ENCODE data around the gene COLQ.

COLQ gene

GRCh38 chr3:15519096-15519495, 2.4 kb downstream of the COLQ start:
- DNase-seq, result no peak

DNA sequence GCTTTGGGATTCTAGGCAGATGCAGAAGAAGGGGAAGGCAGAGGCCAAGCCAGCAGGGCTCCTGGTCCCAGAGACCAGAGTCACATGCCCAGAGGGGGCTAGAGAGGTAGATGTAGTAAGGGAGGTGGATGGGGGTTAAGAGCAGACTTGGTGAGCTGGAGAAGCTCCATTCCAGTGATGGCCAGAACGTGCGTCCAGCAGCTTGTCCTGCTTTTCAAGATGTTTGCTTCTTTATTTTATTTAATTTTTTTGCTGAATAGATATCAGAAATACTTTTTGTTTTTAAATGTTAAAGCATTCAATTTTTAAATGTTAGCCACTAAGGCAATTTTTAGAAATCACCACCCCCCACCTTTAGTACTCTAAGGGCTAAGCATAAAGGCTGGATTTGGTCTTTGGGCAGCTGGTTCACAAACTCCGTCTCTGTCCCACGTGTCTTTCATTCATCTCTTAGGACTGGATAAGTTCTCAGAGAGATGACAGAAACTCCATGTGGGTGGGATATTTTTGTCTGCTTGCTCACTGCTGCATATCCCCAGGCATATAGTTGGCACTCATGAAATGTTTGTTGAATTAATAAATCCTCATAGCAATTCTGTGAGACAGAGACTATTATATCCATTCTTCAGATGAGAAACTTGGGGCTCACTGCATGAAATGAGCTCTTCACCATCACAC, 6.7 kb downstream of the COLQ start:
- no peak for DNase-seq

GRCh38 chr3:15513810-15514662, 7.5 kb downstream of the COLQ start:
- DNase-seq, result no peak

DNA sequence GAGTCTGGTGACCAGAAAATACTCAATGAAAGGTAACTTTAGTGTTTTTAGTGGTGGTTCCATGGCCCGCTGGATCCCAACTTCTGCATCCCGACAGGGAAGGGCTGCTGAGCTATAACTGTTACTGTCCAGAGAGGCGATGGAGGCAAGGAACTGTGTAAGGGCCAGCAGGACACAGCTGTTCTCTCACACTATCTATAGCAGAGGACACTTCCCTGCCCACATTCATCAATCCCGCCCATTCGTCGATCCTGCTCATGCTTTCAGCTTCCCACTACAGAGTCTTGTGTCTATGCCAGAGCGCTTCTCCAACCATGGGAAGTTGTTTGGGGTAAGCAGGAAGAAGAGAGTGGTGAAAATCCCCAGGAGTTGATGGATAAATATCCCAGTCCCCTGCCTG, 8.4 kb downstream of the COLQ start:
- no peak for DNase-seq

DNA sequence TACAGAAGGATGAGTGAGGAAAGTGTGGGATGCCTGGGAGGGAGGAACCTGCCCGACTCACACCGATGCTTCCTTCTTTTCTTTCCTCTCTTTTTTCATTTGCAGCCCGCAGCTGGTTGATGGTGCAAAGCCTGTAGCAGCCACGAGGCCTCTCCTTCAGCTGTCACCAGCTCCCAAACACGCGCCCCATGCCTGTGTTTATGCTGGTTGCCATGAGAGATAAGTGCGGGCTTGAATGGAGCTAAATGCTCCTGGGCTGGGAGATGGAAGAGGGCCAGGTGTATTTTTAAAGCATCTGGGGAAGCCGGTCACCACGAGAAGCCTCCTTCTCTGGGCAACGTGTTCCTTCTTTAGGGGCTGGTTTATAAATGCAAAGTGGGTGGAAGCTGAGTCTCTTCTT, 9.3 kb downstream of the COLQ start:
- no peak for DNase-seq

GRCh38 chr3:15511156-15511555, 10.3 kb downstream of the COLQ start:
- DNase-seq, result no peak

DNA sequence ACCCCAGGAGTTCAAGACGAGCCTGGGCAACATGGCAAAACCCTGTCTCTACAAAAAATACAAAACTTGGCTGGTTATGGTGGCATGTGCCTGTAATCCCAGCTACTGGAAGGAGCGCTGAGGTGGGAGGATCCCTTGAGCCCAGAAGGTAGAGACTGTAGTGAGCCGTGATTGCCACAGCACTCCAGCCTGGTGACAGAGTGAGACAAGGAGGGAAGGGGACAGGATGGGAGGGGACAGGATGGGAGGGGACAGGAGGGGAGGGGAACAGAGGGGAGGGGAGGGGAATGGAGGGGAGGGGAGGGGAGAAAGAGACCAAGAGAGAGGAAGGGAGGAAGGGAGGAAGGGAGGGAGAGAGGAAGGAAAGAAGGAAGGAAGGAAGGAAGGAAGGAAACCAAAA, 11.0 kb downstream of the COLQ start:
- no peak for DNase-seq

DNA sequence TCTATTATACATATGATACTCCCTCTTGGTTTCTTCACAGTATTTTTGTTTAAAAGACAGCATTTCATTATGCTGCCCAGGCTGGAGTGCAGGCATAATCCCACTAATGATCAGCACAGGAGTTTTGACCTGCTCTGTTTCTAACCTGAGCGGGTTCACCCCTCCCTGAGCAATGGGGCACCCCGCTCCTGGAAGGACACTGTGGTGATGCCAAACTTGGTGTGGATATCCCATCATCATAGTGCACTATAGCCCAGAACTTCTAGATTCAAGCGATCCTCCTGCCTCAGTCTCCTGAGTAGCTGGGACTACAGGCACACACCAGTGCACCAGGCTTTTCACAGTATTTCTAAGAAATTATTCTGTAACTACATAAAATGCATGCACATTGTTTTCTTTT, 14.9 kb downstream of the COLQ start:
- no peak for DNase-seq

DNA sequence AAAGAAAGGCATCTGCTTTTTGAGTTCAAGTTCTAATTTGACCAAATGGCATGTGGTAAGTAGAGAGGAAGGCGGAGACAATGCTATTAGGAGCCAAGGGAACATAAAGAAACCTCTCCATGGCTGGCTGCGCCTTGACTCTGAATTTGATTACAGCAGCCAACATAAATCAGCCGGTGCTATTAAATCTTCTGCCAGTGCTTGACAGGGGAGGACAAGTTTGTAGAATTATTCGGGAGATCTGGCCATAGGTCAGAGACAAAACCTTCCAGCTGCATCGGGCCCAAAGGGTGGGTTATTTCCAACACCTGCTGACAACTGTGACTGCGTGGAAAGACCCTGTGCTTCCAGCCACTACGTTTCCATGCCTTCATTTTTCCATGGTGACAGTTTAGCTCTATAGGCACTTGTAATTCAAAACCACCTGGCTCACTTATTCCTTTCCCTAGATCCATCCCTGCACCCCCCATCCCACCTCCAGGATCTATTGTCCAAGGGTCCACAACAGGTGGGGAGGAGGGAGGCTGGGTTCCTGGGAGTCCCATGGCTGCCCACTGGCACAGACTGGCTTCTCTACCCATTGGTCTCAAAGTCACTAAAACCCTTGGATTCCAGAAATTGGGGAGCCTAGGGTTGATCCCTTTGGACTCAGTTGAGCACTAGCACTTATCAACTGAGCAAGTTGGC, 15.9 kb downstream of the COLQ start:
- DNase-seq, result no peak

GRCh38 chr3:15502616-15503015, 18.9 kb downstream of the COLQ start:
- DNase-seq, result no peak

DNA sequence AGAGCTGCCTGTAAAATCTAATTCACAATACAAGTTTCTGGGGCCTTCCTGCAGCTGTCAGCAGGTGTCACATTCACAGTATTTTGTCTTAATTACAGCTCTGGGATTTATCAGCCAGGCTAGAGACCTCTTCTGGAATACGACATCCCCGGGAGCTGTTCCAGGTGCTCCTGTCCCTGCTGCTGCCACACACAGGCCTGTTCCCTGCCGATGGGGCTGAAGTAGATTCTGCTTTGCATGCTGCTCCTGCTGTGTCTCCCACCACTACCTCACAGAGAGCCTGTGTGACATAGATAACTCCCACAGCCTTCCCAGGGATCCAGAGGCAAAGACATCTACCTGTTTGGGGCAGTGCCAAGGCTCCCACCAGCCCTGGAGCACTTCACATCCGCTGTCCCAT, 20.4 kb downstream of the COLQ start:
- no peak for DNase-seq

GRCh38 chr3:15500107-15500724, 21.3 kb downstream of the COLQ start:
- peak in 1 of 2 donors; percentile 3 for DNase-seq

- no peak for DNase-seq
These were observed 22.0 kb downstream of the COLQ start for GRCh38 chr3:15499536-15499935.

DNA sequence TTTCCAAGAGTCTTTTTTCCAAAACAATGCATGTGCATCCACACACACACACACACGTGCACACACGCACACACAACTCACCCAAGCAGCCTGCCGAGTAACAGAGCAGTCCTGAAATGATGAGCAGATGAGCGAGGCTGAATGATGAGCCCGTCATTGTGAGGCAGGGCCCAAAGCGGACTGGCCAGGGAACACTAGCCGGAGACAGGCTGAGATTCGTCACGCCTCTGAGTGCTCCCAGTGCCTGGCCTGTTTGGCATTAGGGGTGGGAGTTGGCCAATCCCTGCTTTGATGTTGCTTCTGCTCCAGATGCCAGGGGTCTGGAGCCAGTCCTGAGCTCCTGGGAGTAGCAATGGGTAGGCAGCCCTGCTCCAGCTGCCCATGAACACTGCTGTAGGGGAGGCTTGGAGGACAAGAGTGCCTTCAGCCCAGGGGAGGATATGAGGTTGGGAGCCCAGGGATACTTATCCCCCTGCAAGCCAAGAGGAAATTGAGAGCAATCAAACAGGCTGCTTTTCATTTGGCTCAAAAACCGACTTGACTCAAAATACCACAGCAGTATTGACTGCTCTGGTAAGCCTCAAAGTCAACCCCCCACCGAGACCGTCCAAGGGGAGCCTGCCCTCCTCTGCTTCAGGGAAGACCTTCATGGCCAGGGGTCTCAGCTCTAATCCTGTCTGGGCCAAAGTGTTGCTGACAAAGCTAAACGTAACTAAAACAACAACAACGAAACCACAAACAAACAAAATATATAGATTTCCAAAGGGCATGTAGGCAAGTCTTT, 22.9 kb downstream of the COLQ start:
- DNase-seq, result no peak

DNA sequence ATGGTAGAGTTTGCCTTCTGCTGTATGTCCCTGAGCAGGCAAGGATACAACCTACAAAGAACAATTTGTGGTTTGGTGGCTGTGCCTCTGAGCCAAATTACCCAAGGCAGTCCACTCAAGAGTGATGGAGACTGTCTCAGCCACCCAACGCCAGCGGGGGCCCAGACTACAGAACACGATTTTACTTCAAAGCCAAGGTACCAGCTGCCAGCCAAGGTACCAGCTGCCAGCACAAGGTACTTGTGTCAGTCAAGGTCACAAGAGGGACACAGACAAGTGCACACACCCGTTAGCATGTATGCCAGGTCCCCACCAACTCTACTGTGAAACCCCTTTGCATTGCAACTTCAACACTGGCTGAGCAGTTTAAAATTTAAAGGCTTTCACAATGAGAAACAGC, 23.5 kb downstream of the COLQ start:
- no peak for DNase-seq

DNA sequence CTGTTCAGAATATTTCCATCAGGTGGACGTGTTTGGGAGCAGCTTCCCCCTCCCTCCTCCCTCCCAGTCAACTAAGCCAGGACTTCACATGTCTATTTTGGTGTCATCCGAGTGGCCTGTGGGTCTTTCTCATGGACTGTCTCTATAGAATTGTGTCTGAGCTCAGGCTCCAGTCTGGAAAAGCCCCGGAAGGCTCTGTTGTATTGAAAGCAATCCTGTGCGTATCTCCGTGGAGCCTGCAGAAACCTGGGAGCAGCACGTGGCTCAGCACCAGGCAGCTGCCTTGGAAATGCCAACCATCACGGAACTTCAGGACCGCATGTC, 25.2 kb downstream of the COLQ start:
- no peak for DNase-seq

DNA sequence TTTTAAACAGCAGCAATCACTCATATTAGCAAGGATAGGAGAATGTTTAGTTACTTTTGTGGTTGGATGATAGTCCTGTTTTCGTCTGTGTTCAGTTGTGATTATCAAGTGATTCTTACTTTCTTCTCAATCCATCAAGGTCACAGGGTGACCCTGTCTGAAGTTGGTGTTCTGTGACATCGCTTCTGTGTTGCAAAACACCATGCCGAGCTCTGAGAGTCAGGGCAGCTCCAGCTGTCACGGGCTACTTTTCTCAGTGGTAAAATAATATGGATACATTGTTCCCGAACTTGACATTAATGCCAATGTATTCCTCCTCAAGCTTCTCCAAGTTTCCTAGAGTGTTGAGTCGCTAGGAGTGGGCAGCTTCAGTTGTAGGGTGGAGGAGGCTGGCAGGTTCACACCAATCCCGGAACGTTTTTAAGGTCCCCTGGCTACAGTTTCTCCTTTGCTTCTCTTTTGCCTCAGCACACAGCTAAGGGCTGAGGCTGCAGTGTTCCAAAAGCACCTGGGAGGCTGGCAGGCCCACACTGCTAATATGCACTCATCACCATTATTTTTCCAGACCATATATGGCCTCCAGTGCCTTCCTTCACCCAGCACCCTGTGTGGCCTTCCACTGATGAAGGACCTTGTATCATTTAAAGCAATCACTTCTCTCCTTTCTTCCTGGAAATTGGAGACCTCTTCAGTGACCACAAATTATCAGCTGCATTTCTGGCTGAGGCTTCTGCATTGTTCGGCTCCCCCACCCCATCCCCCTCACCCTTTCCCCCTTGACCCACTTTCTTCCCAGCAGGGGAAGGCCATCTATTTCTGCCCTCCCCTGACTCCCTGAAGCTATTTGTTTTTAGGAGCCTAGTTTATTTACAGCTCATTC, 25.8 kb downstream of the COLQ start:
- no peak for DNase-seq

- no peak for DNase-seq
These were observed 28.1 kb downstream of the COLQ start for GRCh38 chr3:15493436-15493835.

GRCh38 chr3:15492847-15493360, 28.6 kb downstream of the COLQ start:
- no peak for DNase-seq

- no peak for DNase-seq
These were observed 30.4 kb downstream of the COLQ start for GRCh38 chr3:15491143-15491542.

- no peak for DNase-seq
These were observed 31.3 kb downstream of the COLQ start for GRCh38 chr3:15490158-15490557.

GRCh38 chr3:15488002-15488401, 33.5 kb downstream of the COLQ start:
- no peak for DNase-seq

All from CD4-positive, alpha-beta T cell treated with Interleukin-4 for 1 hour (primary cell).